Neural progenitor cell (in vitro differentiated cells): ENCODE measurements around the gene KIF1B. TPM values are rescaled to one million over a fixed set of nuclear protein-coding genes. Genes with fewer than 3 reads are reported as not detected.

Experiments used
- DNase-seq: peaks from one replicate; pipeline ENCODE4 v3.0.0-alpha.2; 2016; ENCODE audit warnings: low spot score
- H2AFZ ChIP-seq: fragments of 200-600 bp; sonication (generic); replicated peaks from 2 replicates; pipeline ENCODE4 v1.6.1; 2016; ENCODE audit warnings: antibody characterized with exemption
- H3F3A ChIP-seq: fragments of 200-600 bp; sonication (generic); 2 replicates; pipeline ENCODE4 v1.6.1; 2016; ENCODE audit warnings: antibody characterized with exemption, low read depth
- H3K27ac ChIP-seq: fragments of 200-600 bp; sonication (generic); 2 replicates; pipeline ENCODE4 v1.5.1; 2016; ENCODE audit warnings: mild to moderate bottlenecking
- H3K27me3 ChIP-seq: fragments of 200-600 bp; sonication (generic); 2 replicates; pipeline ENCODE4 v1.6.1; 2016; ENCODE audit warnings: mild to moderate bottlenecking, moderate library complexity
- H3K36me3 ChIP-seq: fragments of 200-600 bp; sonication (generic); 2 replicates; pipeline ENCODE4 v1.5.1; 2016
- H3K4me1 ChIP-seq: fragments of 200-600 bp; sonication (generic); 2 replicates; pipeline ENCODE4 v1.6.1; 2016; ENCODE audit warnings: mixed run types
- H3K4me2 ChIP-seq: fragments of 200-600 bp; sonication (generic); 2 replicates; pipeline ENCODE4 v1.6.1; 2016
- H3K4me3 ChIP-seq: fragments of 200-600 bp; sonication (generic); 2 replicates; pipeline ENCODE4 v1.5.1; 2016
- H3K79me2 ChIP-seq: fragments of 200-600 bp; sonication (generic); 2 replicates; pipeline ENCODE4 v1.6.1; 2016; ENCODE audit warnings: low read depth
- H3K9ac ChIP-seq: fragments of 200-600 bp; sonication (generic); 2 replicates; pipeline ENCODE4 v1.6.1; 2016
- H3K9me3 ChIP-seq: fragments of 200-600 bp; sonication (generic); 2 replicates; pipeline ENCODE4 v1.5.1; 2016; ENCODE audit warnings: low read depth
- H4K20me1 ChIP-seq: fragments of 200-600 bp; sonication (generic); 2 replicates; pipeline ENCODE4 v1.6.1; 2016; ENCODE audit warnings: low read depth
- H3K27ac Mint-ChIP-seq: 3 replicates; pipeline ENCODE4 v1.8.0; 2021; ENCODE audit warnings: mixed read lengths
- H3K27me3 Mint-ChIP-seq: 2 replicates; pipeline ENCODE4 v1.8.0; 2022; ENCODE audit warnings: low read depth, mild to moderate bottlenecking, inconsistent platforms, moderate library complexity, mixed read lengths; ENCODE audit not compliant: insufficient read depth
- H3K36me3 Mint-ChIP-seq: 3 replicates; pipeline ENCODE4 v1.8.0; 2021; ENCODE audit warnings: mixed read lengths
- H3K4me1 Mint-ChIP-seq: 3 replicates; pipeline ENCODE4 v1.8.0; 2021; ENCODE audit warnings: mixed read lengths
- H3K4me3 Mint-ChIP-seq: 3 replicates; pipeline ENCODE4 v1.8.0; 2021; ENCODE audit warnings: mild to moderate bottlenecking, moderate library complexity, mixed read lengths
- H3K9me3 Mint-ChIP-seq: 3 replicates; pipeline ENCODE4 v1.8.0; 2020; ENCODE audit warnings: mixed read lengths
- EZH2 ChIP-seq: fragments of 200-600 bp; sonication (generic); IDR thresholded peaks from 2 replicates; pipeline ENCODE4 v1.6.1; 2017; ENCODE audit warnings: antibody characterized with exemption, mild to moderate bottlenecking, moderate library complexity
- EZH2phosphoT487 ChIP-seq: fragments of 200-600 bp; sonication (generic); IDR thresholded peaks from 2 replicates; pipeline ENCODE4 v1.6.1; 2017; ENCODE audit warnings: antibody characterized with exemption
- total RNA-seq: library from RNA; depleted of rRNA; stranded (reverse); fragments of >200 nt; gene quantifications from 2 replicates; pipeline ENCODE4 v1.2.3, GENCODE V29; 2015; ENCODE audit warnings: low replicate concordance
- TF ChIP-seq, protein P1 (sequence below): fragments of 200-600 bp; sonication (generic); IDR thresholded peaks from 2 replicates; pipeline ENCODE4 v1.5.1; 2017; ENCODE audit warnings: antibody characterized with exemption, mild to moderate bottlenecking

Gene KIF1B
- total RNA-seq, 1 donor from 2014 or later, result 52.0 TPM

GRCh38 chr1:10389271-10389973 is 179.1 kb downstream of the KIF1B start:
- Histone ChIP-seq H3K36me3 (no peaks in the 10 kb centered on the region), H2AFZ (no peak overlapping the region), H3K4me2 (no peak overlapping the region), H3F3A (peaks cover 22% of the 10 kb centered on the region), H3K9ac (no peak overlapping the region), H4K20me1 (peaks cover 7% of the 10 kb centered on the region), H3K9me3 (no peaks in the 10 kb centered on the region), H3K4me1 (peaks cover 15% of the 10 kb centered on the region), H3K4me3 (no peak overlapping the region), H3K79me2 (no peaks in the 10 kb centered on the region), H3K27ac (peak overlapping the region; percentile 71), H3K27me3 (no peaks in the 10 kb centered on the region)
- Mint-ChIP-seq H3K4me3 (no peak overlapping the region), H3K27ac (no peak overlapping the region), H3K9me3 (peaks cover 9% of the 10 kb centered on the region), H3K4me1 (peaks cover 28% of the 10 kb centered on the region), H3K36me3 (peaks cover 31% of the 10 kb centered on the region), H3K27me3 (peaks cover 4% of the 10 kb centered on the region)
- DNase-seq, result no peak
- TF ChIP-seq EZH2 (no peak), EZH2phosphoT487 (no peak)
- TF ChIP-seq, protein P1, sequence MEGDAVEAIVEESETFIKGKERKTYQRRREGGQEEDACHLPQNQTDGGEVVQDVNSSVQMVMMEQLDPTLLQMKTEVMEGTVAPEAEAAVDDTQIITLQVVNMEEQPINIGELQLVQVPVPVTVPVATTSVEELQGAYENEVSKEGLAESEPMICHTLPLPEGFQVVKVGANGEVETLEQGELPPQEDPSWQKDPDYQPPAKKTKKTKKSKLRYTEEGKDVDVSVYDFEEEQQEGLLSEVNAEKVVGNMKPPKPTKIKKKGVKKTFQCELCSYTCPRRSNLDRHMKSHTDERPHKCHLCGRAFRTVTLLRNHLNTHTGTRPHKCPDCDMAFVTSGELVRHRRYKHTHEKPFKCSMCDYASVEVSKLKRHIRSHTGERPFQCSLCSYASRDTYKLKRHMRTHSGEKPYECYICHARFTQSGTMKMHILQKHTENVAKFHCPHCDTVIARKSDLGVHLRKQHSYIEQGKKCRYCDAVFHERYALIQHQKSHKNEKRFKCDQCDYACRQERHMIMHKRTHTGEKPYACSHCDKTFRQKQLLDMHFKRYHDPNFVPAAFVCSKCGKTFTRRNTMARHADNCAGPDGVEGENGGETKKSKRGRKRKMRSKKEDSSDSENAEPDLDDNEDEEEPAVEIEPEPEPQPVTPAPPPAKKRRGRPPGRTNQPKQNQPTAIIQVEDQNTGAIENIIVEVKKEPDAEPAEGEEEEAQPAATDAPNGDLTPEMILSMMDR, result no peak

GRCh38 chr1:10396870-10397269 is 186.5 kb downstream of the KIF1B start:
- TF ChIP-seq EZH2, result no peak
- TF ChIP-seq, protein P1, result no peak
- TF ChIP-seq EZH2phosphoT487, result no peak
- Histone ChIP-seq H4K20me1 (peaks cover 26% of the 10 kb centered on the region), H3K4me1 (peaks cover 10% of the 10 kb centered on the region), H3K36me3 (peaks cover 5% of the 10 kb centered on the region), H3K4me3 (no peak overlapping the region), H3K27ac (no peak overlapping the region), H3F3A (peaks cover 23% of the 10 kb centered on the region), H3K9ac (no peak overlapping the region), H3K9me3 (no peaks in the 10 kb centered on the region), H2AFZ (no peak overlapping the region), H3K4me2 (no peak overlapping the region), H3K27me3 (no peaks in the 10 kb centered on the region), H3K79me2 (peaks cover 44% of the 10 kb centered on the region)
- peaks cover 12% of the 10 kb centered on the region for H3K9me3 Mint-ChIP-seq
- H3K4me3 Mint-ChIP-seq, result peak overlapping the region; percentile 69
- peaks cover 25% of the 10 kb centered on the region for H3K36me3 Mint-ChIP-seq
- peaks cover 13% of the 10 kb centered on the region for H3K27me3 Mint-ChIP-seq
- H3K27ac Mint-ChIP-seq, result no peak overlapping the region
- DNase-seq, result no peak
- H3K4me1 Mint-ChIP-seq, result peaks cover 24% of the 10 kb centered on the region

DNA sequence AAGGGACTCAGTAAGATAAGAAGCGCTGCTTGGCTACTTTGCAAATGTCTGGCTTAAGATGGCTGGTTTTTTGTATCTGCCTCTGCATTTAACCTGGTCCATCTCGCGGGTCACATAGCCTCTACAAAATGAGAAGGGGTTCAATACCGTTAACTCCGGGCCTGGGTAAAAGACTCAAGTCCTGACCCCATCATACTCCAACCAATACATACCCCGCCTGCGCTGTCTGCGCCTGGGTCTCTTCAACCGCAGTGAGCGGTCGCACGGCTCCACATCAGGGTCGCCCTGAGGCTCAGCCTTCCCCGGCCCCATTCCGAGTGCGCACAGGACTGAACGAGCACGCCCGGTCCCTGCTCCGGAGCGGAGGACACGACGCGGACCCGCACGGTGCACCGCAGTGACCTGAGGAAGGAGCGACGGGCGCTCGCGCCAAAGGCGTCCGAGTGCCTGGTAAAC is 187.9 kb downstream of the KIF1B start:
- Histone ChIP-seq H3K27me3 (no peaks in the 10 kb centered on the region), H3K9me3 (no peaks in the 10 kb centered on the region), H3K9ac (no peak overlapping the region), H3K36me3 (peaks cover 10% of the 10 kb centered on the region), H3K79me2 (peaks cover 57% of the 10 kb centered on the region), H3K4me2 (peak overlapping the region; percentile 95), H3K27ac (peak overlapping the region; percentile 13), H2AFZ (peak overlapping the region; percentile 87), H3F3A (peaks cover 23% of the 10 kb centered on the region), H3K4me1 (peaks cover 10% of the 10 kb centered on the region), H3K4me3 (peak overlapping the region; percentile 67), H4K20me1 (peaks cover 32% of the 10 kb centered on the region)
- no peak for TF ChIP-seq EZH2phosphoT487
- peak; percentile 19 for TF ChIP-seq EZH2
- TF ChIP-seq, protein P1, result no peak
- H3K4me1 Mint-ChIP-seq, result peaks cover 27% of the 10 kb centered on the region
- DNase-seq, result no peak
- H3K27me3 Mint-ChIP-seq, result peaks cover 13% of the 10 kb centered on the region
- H3K27ac Mint-ChIP-seq, result peak overlapping the region; percentile 85
- H3K4me3 Mint-ChIP-seq, result peak overlapping the region; percentile 94
- peaks cover 29% of the 10 kb centered on the region for H3K36me3 Mint-ChIP-seq
- H3K9me3 Mint-ChIP-seq, result peaks cover 10% of the 10 kb centered on the region
